H9 (cell line): Measurements from ENCODE around the gene NEK7. TPM values are rescaled to one million over a fixed set of nuclear protein-coding genes. Genes with fewer than 3 reads are reported as not detected.
A peak's percentile ranks its signal among the peaks of the same experiment; 100 is the strongest.

Source experiments
- DNase-seq: peaks from one replicate; pipeline ENCODE4 v3.0.0-alpha.2; 2017
- H2AFZ ChIP-seq: one replicate; pipeline ENCODE4 v1.6.1; 2013; ENCODE audit warnings: mild to moderate bottlenecking, low read length, control low read depth, moderate library complexity
- H2AK5ac ChIP-seq: 2 replicates; pipeline ENCODE4 v1.6.1; 2013; ENCODE audit warnings: low read length, control low read depth, mixed read lengths; ENCODE audit not compliant: insufficient read length
- H2BK120ac ChIP-seq: one replicate; pipeline ENCODE4 v1.6.1; 2013; ENCODE audit warnings: low read depth, mild to moderate bottlenecking, low read length, control low read depth, inconsistent platforms; ENCODE audit not compliant: poor library complexity, severe bottlenecking
- H2BK12ac ChIP-seq: 2 replicates; pipeline ENCODE4 v1.6.1; 2013; ENCODE audit warnings: low read length, control low read depth, mixed read lengths, low read depth; ENCODE audit not compliant: insufficient read length
- H2BK15ac ChIP-seq: 2 replicates; pipeline ENCODE4 v1.6.1; 2013; ENCODE audit warnings: low read depth, low read length, control low read depth
- H2BK20ac ChIP-seq: one replicate; pipeline ENCODE4 v1.6.1; 2013; ENCODE audit warnings: low read depth, mild to moderate bottlenecking, low read length, control low read depth, inconsistent platforms; ENCODE audit not compliant: poor library complexity, severe bottlenecking
- H2BK5ac ChIP-seq: 2 replicates; pipeline ENCODE4 v1.6.1; 2013; ENCODE audit warnings: low read length, control low read depth, mixed read lengths; ENCODE audit not compliant: insufficient read length
- H3K14ac ChIP-seq: 2 replicates; pipeline ENCODE4 v1.6.1; 2013; ENCODE audit warnings: low read length, control low read depth; ENCODE audit not compliant: insufficient read depth
- H3K18ac ChIP-seq: 2 replicates; pipeline ENCODE4 v1.6.1; 2013; ENCODE audit warnings: low read depth, mild to moderate bottlenecking, mixed read lengths, low read length, control low read depth; ENCODE audit not compliant: insufficient read length
- H3K23ac ChIP-seq: 2 replicates; pipeline ENCODE4 v1.6.1; 2013; ENCODE audit warnings: low read length, control low read depth, mixed read lengths, low read depth; ENCODE audit not compliant: insufficient read length
- H3K23me2 ChIP-seq: 2 replicates; pipeline ENCODE4 v1.6.1; 2013; ENCODE audit warnings: low read depth, mild to moderate bottlenecking, mixed read lengths, low read length, control low read depth; ENCODE audit not compliant: insufficient read length, poor library complexity, severe bottlenecking
- H3K27ac ChIP-seq: 2 replicates; pipeline ENCODE4 v1.5.1; 2013; ENCODE audit warnings: low read length, control low read depth, mixed read lengths, low read depth; ENCODE audit not compliant: insufficient read length
- H3K27me3 ChIP-seq: 2 replicates; pipeline ENCODE4 v1.6.1; 2013; ENCODE audit warnings: low read length, control low read depth, inconsistent platforms; ENCODE audit not compliant: insufficient read depth
- H3K4ac ChIP-seq: 2 replicates; pipeline ENCODE4 v1.6.1; 2013; ENCODE audit warnings: low read depth, mild to moderate bottlenecking, control low read depth, inconsistent platforms, low read length, moderate library complexity
- H3K4me1 ChIP-seq: 2 replicates; pipeline ENCODE4 v1.6.1; 2013; ENCODE audit warnings: low read length, control low read depth, inconsistent platforms; ENCODE audit not compliant: insufficient read depth
- H3K4me2 ChIP-seq: 2 replicates; pipeline ENCODE4 v1.6.1; 2013; ENCODE audit warnings: low read length, control low read depth, mixed read lengths; ENCODE audit not compliant: insufficient read length, insufficient read depth
- H3K56ac ChIP-seq: 2 replicates; pipeline ENCODE4 v1.6.1; 2013; ENCODE audit warnings: low read depth, mild to moderate bottlenecking, mixed read lengths, low read length, control low read depth; ENCODE audit not compliant: insufficient read length
- H3K79me1 ChIP-seq: 2 replicates; pipeline ENCODE4 v1.6.1; 2013; ENCODE audit warnings: low read depth, mild to moderate bottlenecking, moderate library complexity, low read length, control low read depth, inconsistent platforms; ENCODE audit not compliant: insufficient read depth, poor library complexity, severe bottlenecking
- H3K79me2 ChIP-seq: 2 replicates; pipeline ENCODE4 v1.6.1; 2013; ENCODE audit warnings: low read length, control low read depth, inconsistent platforms; ENCODE audit not compliant: insufficient read depth
- H3K9ac ChIP-seq: 2 replicates; pipeline ENCODE4 v1.6.1; 2013; ENCODE audit warnings: low read length, control low read depth, mixed read lengths; ENCODE audit not compliant: insufficient read length; ENCODE audit errors: extremely low read depth
- H3K9me3 ChIP-seq: one replicate; pipeline ENCODE4 v1.6.1; 2013; ENCODE audit warnings: low read depth, low read length, inconsistent platforms; ENCODE audit not compliant: control insufficient read depth
- H3T11ph ChIP-seq: one replicate; pipeline ENCODE4 v1.6.1; 2013; ENCODE audit warnings: mild to moderate bottlenecking, low read length, control low read depth, inconsistent platforms
- H4K20me1 ChIP-seq: one replicate; pipeline ENCODE4 v1.6.1; 2013; ENCODE audit not compliant: control insufficient read depth, insufficient read length, insufficient read depth
- H4K5ac ChIP-seq: 2 replicates; pipeline ENCODE4 v1.6.1; 2013; ENCODE audit warnings: low read depth, mild to moderate bottlenecking, mixed read lengths, low read length, control low read depth; ENCODE audit not compliant: insufficient read length
- H4K8ac ChIP-seq: replicated peaks from 2 replicates; pipeline ENCODE4 v1.6.1; 2013; ENCODE audit warnings: low read length, control low read depth, mixed read lengths, low read depth; ENCODE audit not compliant: insufficient read length
- H4K91ac ChIP-seq: 2 replicates; pipeline ENCODE4 v1.6.1; 2013; ENCODE audit warnings: low read depth, mild to moderate bottlenecking, moderate library complexity, mixed read lengths, low read length, control low read depth; ENCODE audit not compliant: insufficient read length
- H3K27ac Mint-ChIP-seq, 3 experiments: 2 replicates in 2 of 3; 3 replicates in 1 of 3; pipeline ENCODE4 v1.8.0; 2020 to 2021; ENCODE audit warnings: mixed read lengths in 3 of 3, mild to moderate bottlenecking in 1 of 3, moderate library complexity in 1 of 3
- H3K27me3 Mint-ChIP-seq: 2 replicates; pipeline ENCODE4 v1.8.0; 2021; ENCODE audit warnings: low read depth, mild to moderate bottlenecking, moderate library complexity, mixed read lengths
- H3K36me3 Mint-ChIP-seq, 3 experiments: 2 replicates in 2 of 3; 3 replicates in 1 of 3; pipeline ENCODE4 v1.8.0; 2020 to 2021; ENCODE audit warnings: low read depth in 3 of 3, mixed read lengths in 3 of 3; ENCODE audit not compliant: insufficient read depth in 1 of 3
- H3K4me1 Mint-ChIP-seq, 2 experiments: 2 replicates each; pipeline ENCODE4 v1.8.0; 2020; ENCODE audit warnings: mixed read lengths in 2 of 2
- H3K4me3 Mint-ChIP-seq, 2 experiments: 2 replicates in 1 of 2; 3 replicates in 1 of 2; pipeline ENCODE4 v1.8.0; 2020 to 2021; ENCODE audit warnings: mild to moderate bottlenecking in 2 of 2, mixed read lengths in 2 of 2, moderate library complexity in 1 of 2
- H3K9me3 Mint-ChIP-seq, 2 experiments: 2 replicates in 1 of 2; 3 replicates in 1 of 2; pipeline ENCODE4 v1.8.0; 2020; ENCODE audit warnings: mild to moderate bottlenecking in 2 of 2, mixed read lengths in 2 of 2, moderate library complexity in 1 of 2
- CTCF ChIP-seq: fragments of 200-600 bp; sonication (generic); conservative IDR thresholded peaks from 3 replicates; pipeline ENCODE4 v1.8.0; 2021; ENCODE audit warnings: antibody characterized with exemption, mild to moderate bottlenecking
- WGBS: extraction: QIAGEN DNeasy Blood & Tissue Kit; methylation state at CpG from one replicate; pipeline ENCODE4 v1.1.7; 2013; ENCODE audit warnings: missing lambda C conversion rate, low lambda C conversion rate, mixed read lengths; ENCODE audit not compliant: insufficient read length; ENCODE audit errors: extremely low coverage; 5-methylcytosine and 5-hydroxymethylcytosine counted together
- total RNA-seq: library from RNA; stranded (reverse); gene quantifications from 2 replicates; pipeline ENCODE4 v1.2.1, GENCODE V29; 2021

Gene NEK7
- total RNA-seq, 1 experiment from 2014 or later = 9.6 TPM

- H3K27ac Mint-ChIP-seq = 0 out of 7 replicates have a peak overlapping the region, but pooled peaks of 1 of the 3 experiments have one; percentile 36
- Histone ChIP-seq H3K18ac (no peak overlapping the region), H3K4ac (no peak overlapping the region), H3K9me3 (no peaks in the 10 kb centered on the region), H3K23ac (no peak overlapping the region), H3K79me2 (no peaks in the 10 kb centered on the region), H2BK120ac (no peak overlapping the region), H3K27me3 (no peaks in the 10 kb centered on the region), H3T11ph (no peak overlapping the region), H2BK5ac (no peak overlapping the region), H2AFZ (no peak overlapping the region), H4K5ac (no peak overlapping the region), H4K8ac (no peak overlapping the region), H2BK15ac (no peak overlapping the region), H3K56ac (no peak overlapping the region), H2BK12ac (no peak overlapping the region), H3K9ac (no peak overlapping the region), H4K20me1 (no peaks in the 10 kb centered on the region), H2AK5ac (no peak overlapping the region), H3K4me2 (no peak overlapping the region), H2BK20ac (no peak overlapping the region), H3K4me1 (no peaks in the 10 kb centered on the region), H3K14ac (no peak overlapping the region), H4K91ac (no peak overlapping the region), H3K27ac (no peak overlapping the region), H3K23me2 (no peaks in the 10 kb centered on the region), H3K79me1 (no peaks in the 10 kb centered on the region)
- peaks cover 14 to 38% (median 21%) of the 10 kb centered on the region in 3 experiments for H3K36me3 Mint-ChIP-seq
- H3K9me3 Mint-ChIP-seq = peaks cover 16 to 21% of the 10 kb centered on the region in 2 experiments
- TF ChIP-seq CTCF = no peak
- WGBS = no CpG with 5 or more reads among the region's 8 CpGs
- no peaks in the 10 kb centered on the region; a peak in 1 of 4 replicates for H3K4me1 Mint-ChIP-seq
- DNase-seq = no peak
- H3K27me3 Mint-ChIP-seq = no peaks in the 10 kb centered on the region
- H3K4me3 Mint-ChIP-seq = no peak overlapping the region
Observed at GRCh38 chr1:198212126-198212525, 55.3 kb downstream of the NEK7 start.
